ENCODE data around the gene PRAMEF13. TPM values are rescaled to one million over a fixed set of nuclear protein-coding genes. Genes with fewer than 3 reads are reported as not detected.
"Not testable (repeated sequence)": the region's sequence is repeated elsewhere in the genome, so short reads cannot be mapped to it uniquely, and the experiment has no call there.

PRAMEF13 gene
- total RNA-seq: not detected

- POLR2A ChIA-PET, CTCF ChIA-PET: not testable (repeated sequence)
Observed at GRCh38 chr1:13201309-13201708, at the start of gene PRAMEF13. Gene PRAMEF13 (minus strand): TSS chr1:13201409. CDS start chr1:13199589, 1,820 bp downstream.

GRCh38 chr1:13247122-13247521 is 45.9 kb upstream of the PRAMEF13 start:
- POLR2A ChIA-PET, CTCF ChIA-PET: not testable (repeated sequence)

DNA sequence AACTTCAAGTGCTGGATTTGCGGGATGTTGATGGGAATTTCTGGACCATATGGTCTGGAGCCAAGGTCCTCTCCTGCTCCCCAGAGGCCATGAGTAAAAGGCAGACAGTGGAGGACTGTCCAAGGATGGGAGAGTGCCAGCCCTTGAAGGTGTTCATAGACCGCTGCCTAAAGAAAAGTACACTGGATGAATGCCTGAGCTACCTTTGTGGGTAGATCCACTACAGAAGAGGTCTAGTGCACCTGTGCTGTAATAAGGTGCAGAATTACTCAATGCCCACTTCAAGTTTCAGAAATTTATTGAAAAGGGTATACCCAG is 45.3 kb upstream of the PRAMEF13 start:
- CTCF ChIA-PET, POLR2A ChIA-PET: not testable (repeated sequence)

DNA sequence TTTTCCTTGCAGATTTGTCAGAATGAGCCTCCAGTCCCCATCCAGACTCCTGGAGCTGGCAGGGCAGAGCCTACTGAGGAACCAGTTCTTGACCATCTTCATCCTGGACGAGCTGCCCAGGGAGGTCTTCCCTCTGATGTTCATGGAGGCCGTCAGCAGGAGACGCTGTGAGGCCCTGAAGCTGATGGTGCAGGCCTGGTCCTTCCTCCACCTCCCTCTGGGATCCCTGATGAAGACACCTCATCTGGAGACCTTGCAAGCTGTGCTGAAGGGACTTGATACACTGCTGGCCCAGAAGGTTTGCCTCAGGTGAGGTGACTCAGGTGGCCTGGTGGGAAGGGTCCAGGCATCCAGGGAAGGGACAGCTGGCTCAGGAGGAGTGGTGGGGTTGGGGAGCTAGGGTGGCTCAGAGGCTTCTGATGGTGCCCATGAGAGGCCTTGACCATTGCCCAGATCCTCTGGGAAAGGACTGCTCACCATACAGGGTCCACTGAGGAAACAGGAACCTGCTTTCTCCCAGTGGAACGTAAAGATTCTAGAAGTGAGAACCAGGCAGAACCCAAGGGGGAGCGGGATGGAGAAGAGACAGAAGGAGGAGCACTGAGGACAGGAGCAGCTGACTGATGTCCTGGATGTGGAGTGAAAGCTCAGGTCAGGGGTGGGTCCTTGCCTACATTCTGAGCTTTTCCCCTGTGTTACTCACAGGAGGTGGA is 44.8 kb upstream of the PRAMEF13 start:
- CTCF ChIA-PET, POLR2A ChIA-PET: not testable (repeated sequence)

DNA sequence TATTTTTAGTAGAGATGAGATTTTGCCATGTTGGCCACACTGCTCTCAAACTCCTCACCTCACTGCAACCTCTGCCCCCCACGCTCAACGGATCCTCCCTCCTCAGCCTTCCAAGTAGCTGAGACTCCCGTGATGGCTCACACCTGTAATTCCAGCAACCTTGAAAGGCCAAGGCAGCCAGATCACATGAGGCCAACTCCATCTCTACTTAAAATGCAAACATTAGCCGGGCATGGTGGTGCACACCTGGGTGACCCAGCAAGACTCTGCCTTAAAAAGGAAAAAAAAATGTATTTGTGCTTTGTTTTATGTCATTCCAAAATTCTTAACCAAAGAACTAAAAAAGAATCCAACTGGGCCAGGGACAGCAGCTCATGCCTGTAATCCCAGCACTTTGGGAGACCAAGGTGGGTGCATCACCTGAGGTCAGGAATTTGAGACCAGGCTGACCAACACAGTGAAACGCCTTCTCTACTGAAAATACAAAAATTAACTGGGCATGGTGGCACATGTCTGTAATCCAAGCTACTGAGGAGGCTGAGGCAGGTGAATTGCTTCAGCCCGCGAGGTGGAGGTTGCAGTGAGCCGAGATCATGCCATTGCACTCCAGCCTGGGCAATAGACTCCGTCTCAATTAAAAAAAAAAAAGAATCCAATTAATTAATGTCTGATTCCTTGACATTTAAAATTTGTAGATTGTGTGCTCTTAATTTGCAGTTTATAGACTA is 42.5 kb upstream of the PRAMEF13 start:
- POLR2A ChIA-PET, CTCF ChIA-PET: not testable (repeated sequence)

- POLR2A ChIA-PET, CTCF ChIA-PET: not testable (repeated sequence)
Observed at GRCh38 chr1:13239633-13240032, 38.4 kb upstream of the PRAMEF13 start.

- POLR2A ChIA-PET, CTCF ChIA-PET: not testable (repeated sequence)
Observed at GRCh38 chr1:13237572-13237971, 36.4 kb upstream of the PRAMEF13 start.

DNA sequence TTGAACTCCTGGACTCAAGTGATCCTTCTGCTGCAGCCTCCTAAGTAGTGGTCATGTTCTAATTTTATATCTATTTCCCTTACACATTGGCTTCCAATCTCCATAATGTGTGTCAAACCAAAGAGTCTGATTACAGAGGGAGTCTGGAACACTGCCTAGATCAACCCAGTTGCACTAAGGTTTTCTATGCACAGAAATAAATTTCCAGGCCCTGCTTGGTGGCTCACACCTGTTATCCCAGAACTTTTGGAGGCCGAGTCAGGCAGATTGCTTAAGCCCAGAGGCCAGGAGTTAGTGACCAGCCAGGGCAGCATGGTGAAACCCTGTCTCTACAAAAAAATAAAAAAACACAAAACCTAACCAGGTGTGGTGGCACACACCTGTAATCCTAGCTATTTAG is 32.8 kb upstream of the PRAMEF13 start:
- CTCF ChIA-PET, POLR2A ChIA-PET: not testable (repeated sequence)

GRCh38 chr1:13232056-13232455 is 30.8 kb upstream of the PRAMEF13 start:
- CTCF ChIA-PET, POLR2A ChIA-PET: not testable (repeated sequence)

DNA sequence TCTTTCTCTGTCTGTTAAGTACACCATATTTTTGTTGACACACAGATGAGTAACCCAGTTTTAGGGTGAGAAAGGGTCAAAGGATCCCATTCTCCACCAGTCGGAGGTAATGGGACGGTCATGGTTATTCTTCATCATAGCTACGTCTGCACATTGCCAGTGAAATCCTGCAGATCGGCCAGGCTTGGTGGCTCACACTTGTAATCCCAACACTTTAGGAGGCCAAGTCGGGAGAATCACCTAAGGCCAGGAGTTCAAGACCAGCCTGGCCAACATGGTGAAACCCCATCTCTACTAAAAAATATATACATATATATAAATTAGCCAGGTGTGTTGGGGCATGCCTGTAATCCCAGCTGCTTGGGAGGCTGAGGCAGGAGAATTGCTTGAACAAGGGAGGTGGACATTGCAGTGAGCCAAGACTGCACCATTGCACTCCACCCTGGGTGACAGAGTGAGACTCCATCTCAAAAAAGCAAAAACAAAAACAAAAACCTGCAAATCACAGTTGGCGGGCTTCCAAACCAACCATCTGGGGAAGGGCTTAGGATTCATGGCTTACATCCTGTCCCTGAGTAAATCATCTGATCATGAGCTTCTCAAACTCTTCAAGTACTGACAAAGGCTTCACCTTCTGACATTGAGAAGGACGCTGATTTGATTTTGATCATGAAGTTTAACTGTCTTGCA is 30.0 kb upstream of the PRAMEF13 start:
- CTCF ChIA-PET, POLR2A ChIA-PET: not testable (repeated sequence)

DNA sequence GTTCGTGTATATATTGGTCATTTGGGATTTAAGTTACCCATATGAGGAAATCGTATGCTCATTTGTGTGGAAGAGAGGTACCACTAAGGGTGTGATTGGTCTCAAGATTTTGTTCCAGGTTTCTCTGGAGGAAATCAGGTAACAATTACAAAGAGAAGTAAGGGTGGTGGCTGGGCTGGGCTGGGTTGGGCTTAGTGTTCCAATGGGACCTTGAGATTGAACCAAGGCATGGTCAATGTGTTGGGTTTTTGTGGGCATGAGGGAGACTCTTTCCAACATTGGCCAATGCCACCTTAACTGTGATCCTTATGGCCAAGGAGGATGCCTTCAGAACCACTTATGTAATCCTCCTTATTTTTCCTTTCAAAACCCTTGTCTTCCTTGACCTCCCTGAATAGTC is 29.4 kb upstream of the PRAMEF13 start:
- POLR2A ChIA-PET, CTCF ChIA-PET: not testable (repeated sequence)

DNA sequence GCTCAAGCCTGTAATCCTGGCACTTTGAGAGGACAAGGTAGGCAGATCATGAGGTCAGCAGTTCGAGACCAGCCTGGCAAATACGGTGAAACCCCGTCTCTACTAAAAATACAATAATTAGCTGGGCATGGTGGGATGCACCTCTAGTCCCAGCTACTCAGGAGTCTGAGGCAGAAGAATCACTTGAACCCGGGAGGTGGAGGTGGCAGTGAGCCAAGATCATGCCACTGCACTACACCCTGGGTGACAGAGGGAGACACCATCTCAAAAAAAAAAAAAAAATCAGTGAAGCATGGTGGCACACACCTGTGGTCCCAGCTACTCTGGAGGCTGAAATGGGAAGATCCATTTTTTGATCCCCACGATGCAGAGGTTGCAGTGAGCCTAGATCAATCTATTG is 28.9 kb upstream of the PRAMEF13 start:
- POLR2A ChIA-PET, CTCF ChIA-PET: not testable (repeated sequence)

- CTCF ChIA-PET: interaction anchor here (0.6 kb wide), 1 partner anchor 589 kb away, joined by 3 read pairs; no protein-coding TSS in a partner anchor
Observed at GRCh38 chr1:13228343-13228781, 27.2 kb upstream of the PRAMEF13 start.

GRCh38 chr1:13227271-13228055 is 26.3 kb upstream of the PRAMEF13 start:
- CTCF ChIA-PET: interaction anchor here (0.6 to 0.7 kb wide), 2 partner anchors 188 to 918 kb away, joined by 4 to 5 read pairs; no protein-coding TSS in a partner anchor
- POLR2A ChIA-PET: not testable (repeated sequence)

More at GRCh38 chr1:13228343-13228781, 27.2 kb upstream of the PRAMEF13 start:
- POLR2A ChIA-PET: no interaction called here

DNA sequence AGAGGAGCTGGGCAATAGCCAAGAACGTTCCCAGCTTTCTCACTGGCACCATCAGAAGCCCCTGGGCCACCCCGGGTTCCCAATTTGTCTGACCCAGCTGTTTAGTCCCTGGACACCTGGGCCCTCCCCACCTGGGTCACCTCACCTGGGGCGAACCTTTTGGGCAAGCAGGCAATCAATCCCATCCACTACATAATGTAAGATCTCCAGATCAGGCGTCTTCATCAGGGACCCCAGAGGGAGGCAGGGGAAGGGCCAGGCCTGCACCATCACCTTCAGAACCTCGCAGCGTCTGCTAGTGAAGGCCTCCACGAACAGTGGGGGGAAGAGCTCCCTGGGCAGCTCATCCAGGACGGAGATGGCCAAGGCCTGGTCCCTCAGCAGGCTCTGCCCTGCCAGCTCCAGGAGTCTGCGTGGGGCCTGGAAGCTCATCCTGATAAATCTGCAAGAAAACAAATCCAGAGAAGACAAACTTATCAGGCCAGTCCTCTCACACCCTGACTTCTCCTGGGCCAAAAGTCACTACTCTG is 24.5 kb upstream of the PRAMEF13 start, which contains the start of gene PRAMEF18:
PRAMEF18 (minus strand) TSS at position 480 of the 530 bp plus-strand sequence; CDS start at position 432, 48 bp downstream.
- CTCF ChIA-PET, POLR2A ChIA-PET: not testable (repeated sequence)

DNA sequence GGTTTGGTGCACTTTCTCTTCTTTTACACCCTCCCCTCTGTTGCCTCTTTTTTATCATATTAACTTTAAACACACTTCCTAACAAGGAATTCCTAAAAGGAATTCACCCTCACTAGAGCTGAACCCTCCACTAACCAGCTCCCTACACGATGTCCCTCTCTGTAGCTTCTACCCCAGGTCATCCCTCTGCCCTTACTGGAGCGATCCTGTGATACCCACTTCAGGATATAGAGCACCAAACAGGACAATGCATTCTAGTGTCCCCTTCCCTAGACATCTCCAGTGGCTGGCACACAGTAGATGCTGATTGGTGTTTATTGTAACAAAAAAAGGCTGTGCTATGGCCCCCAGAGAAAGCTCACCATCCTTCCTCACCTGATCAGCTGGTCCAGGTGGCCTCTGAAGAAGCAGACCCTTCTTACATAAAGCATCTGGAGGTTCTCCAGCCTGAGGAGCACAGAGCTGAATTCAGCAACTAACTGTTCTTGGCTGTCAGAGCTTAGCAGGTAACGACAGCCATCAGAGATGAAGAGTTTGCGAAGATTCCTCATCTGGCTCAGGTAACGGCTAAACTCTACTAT is 23.4 kb upstream of the PRAMEF13 start:
- ChIA-PET CTCF (no interaction called here), POLR2A (no interaction called here)

- CTCF ChIA-PET, POLR2A ChIA-PET: not testable (repeated sequence)
Observed at GRCh38 chr1:13222788-13223187, 21.6 kb upstream of the PRAMEF13 start.

GRCh38 chr1:13219203-13219602 is 18.0 kb upstream of the PRAMEF13 start:
- POLR2A ChIA-PET: not testable (repeated sequence)

DNA sequence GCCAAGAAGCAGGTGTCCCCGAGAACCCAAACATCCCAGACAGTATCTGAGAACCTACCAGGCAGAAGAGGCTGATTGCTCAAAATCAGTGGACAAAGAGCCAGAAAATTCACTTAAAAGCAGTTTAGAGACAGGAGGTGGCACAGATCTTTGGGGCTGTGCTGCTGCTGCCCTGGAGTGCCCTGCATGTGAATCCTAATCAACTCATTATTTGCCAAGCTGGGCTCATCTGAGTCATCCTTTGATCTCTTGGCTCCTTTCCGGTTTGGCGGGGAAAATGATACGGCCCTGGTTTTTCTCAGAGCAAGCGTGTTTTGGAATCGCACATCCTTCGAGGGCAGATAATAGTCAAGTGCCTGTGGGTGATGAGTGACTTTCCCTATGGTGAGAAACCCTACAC is 15.4 kb upstream of the PRAMEF13 start:
- CTCF ChIA-PET, POLR2A ChIA-PET: not testable (repeated sequence)

More at GRCh38 chr1:13219203-13219602, 18.0 kb upstream of the PRAMEF13 start:
- CTCF ChIA-PET: not testable (repeated sequence)

GRCh38 chr1:13208712-13209111 is 7.5 kb upstream of the PRAMEF13 start:
- CTCF ChIA-PET, POLR2A ChIA-PET: not testable (repeated sequence)

Measured in activated CD8-positive, alpha-beta memory T cell treated with anti-CD3 and anti-CD28 coated beads for 36 hours (primary cell).